Spleen (tissue), 11 donors: ENCODE measurements around the gene ASTE1. TPM values are rescaled to one million over a fixed set of nuclear protein-coding genes. Genes with fewer than 3 reads are reported as not detected.

Experiments used
- DNase-seq: peaks from one replicate; pipeline ENCODE4 v3.0.0-alpha.2; 2020
- H3K27ac ChIP-seq, 8 donors: fragments of 200-600 bp; sonication (generic) in 7 of 8; 1 replicate in 4 of 8; 2 replicates in 4 of 8; pipeline versions ENCODE4 v1.5.0 to v1.8.0; 2016 to 2021; ENCODE audit warnings: inconsistent platforms in 4 of 8, mild to moderate bottlenecking in 4 of 8, moderate library complexity in 1 of 8
- H3K27me3 ChIP-seq, 7 donors: fragments of 200-600 bp; sonication (generic) in 6 of 7; replicated peaks in 1 of 7; 1 replicate in 4 of 7; 2 replicates in 3 of 7; pipeline versions ENCODE4 v1.5.0 to v1.8.0; 2016 to 2021; ENCODE audit warnings: inconsistent platforms in 3 of 7, mild to moderate bottlenecking in 1 of 7
- H3K36me3 ChIP-seq, 6 donors: fragments of 200-600 bp; sonication (generic) in 5 of 6; 1 replicate in 4 of 6; 2 replicates in 2 of 6; pipeline versions ENCODE4 v1.5.0 to v1.8.0; 2016 to 2021; ENCODE audit warnings: inconsistent platforms in 2 of 6
- H3K4me1 ChIP-seq, 6 donors: fragments of 200-600 bp; sonication (generic) in 5 of 6; 1 replicate in 3 of 6; 2 replicates in 3 of 6; pipeline versions ENCODE4 v1.5.0 to v1.8.0; 2016 to 2021; ENCODE audit warnings: inconsistent platforms in 3 of 6
- H3K4me3 ChIP-seq, 8 donors: fragments of 200-600 bp; sonication (generic) in 7 of 8; 1 replicate in 4 of 8; 2 replicates in 4 of 8; pipeline versions ENCODE4 v1.5.0 to v1.8.0; 2016 to 2021; ENCODE audit warnings: inconsistent platforms in 4 of 8, mild to moderate bottlenecking in 4 of 8, moderate library complexity in 2 of 8
- H3K9me3 ChIP-seq, 8 donors: fragments of 200-600 bp; sonication (generic) in 7 of 8; 1 replicate in 4 of 8; 2 replicates in 4 of 8; pipeline versions ENCODE4 v1.5.0 to v1.8.0; 2016 to 2021; ENCODE audit warnings: inconsistent platforms in 4 of 8
- CTCF ChIP-seq, 11 experiments: fragments of 200-600 bp in 7 of 11; fragments of 450-650 bp in 4 of 11; sonication (generic) in 4 of 11; IDR thresholded peaks in 8 of 11; conservative IDR thresholded peaks in 3 of 11; 1 replicate in 7 of 11; 2 replicates in 4 of 11; pipeline versions ENCODE4 v1.4.0 to v1.8.0; 2016 to 2021; ENCODE audit warnings: antibody characterized with exemption in 11 of 11, inconsistent platforms in 4 of 11, mild to moderate bottlenecking in 1 of 11
- POLR2A ChIP-seq, 3 donors: fragments of 450-650 bp; IDR thresholded peaks; one replicate each; pipeline ENCODE4 v1.5.1; 2017; ENCODE audit warnings: antibody characterized with exemption in 3 of 3, mild to moderate bottlenecking in 1 of 3
- POLR2AphosphoS5 ChIP-seq, 3 donors: sonication (generic); formaldehyde crosslinking; IDR thresholded peaks; one replicate each; pipeline ENCODE4 v1.5.1; 2017; ENCODE audit warnings: antibody characterized with exemption in 3 of 3
- WGBS, 5 donors: extraction: QIAGEN DNeasy Blood & Tissue Kit in 3 of 5; methylation state at CpG; one replicate each; pipeline versions ENCODE4 v1.1.5 to v1.1.7; 2013 to 2018; 5-methylcytosine and 5-hydroxymethylcytosine counted together
- intact Hi-C: fragments of 100-400 bp; cut with DNase I; formaldehyde crosslinking; loops from one replicate; pipeline ENCODE4 v1.15.0; 2023; ENCODE audit warnings: low total_unique reads
- polyA plus RNA-seq, 3 donors: library from polyadenylated mRNA; stranded (reverse); fragments of 200-250 nt; gene quantifications; one replicate each; pipeline ENCODE4 v1.2.1, GENCODE V29; 2013
- total RNA-seq, 7 donors: library from RNA; depleted of rRNA in 3 of 7; stranded (reverse); fragments of >200 nt in 3 of 7; fragmentation: NEBNext Ultra II Directional in 4 of 7; extraction: Animal tissue kit (Norgen Biotek cat#: 25700) in 4 of 7; gene quantifications; one replicate each; pipeline versions ENCODE4 v1.1.0 to v1.2.1, GENCODE V29; 2016 to 2021
- donor health status: healthy with polysubstance abuse.
- donor health status: DM: no; HTN: no; CAD: no; lungs with moderate emphysema.
- donor health status: DM: no; HTN: no; CAD: no.
- donor health status: Bipolar disorder and iron deficiency.
- donor health status: healthy.
- donor health status: DM: no; HTN: no; CAD: no.
- donor health status: DM: yes; HTN: yes; CAD: no.

ASTE1 gene
- total and polyA plus RNA-seq, 10 donors = 3.8 to 16.8 (median 8.3) TPM

DNA sequence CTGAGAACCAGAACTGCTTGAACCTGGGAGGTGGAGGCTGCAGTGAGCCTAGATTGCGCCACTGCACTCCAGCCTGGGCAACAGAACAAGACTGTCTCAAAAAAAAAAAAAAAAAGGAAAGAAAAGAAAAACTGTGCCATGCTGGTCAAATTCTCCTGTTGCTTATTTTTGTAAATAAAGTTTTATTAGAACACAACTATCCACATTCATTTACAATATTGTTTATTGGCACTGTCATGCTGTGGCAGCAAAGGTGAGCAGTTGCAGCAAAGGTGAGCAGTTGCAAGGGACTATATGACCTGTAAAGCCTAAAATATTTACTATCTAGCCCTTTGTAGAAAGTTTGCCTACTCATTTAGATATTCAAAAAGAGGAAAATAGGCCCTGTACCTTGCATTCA lies 18.3 kb downstream of the ASTE1 start:
- Histone ChIP-seq H3K36me3 (peaks cover 0 to 91% (median 15%) of the 10 kb centered on the region in 6 donors), H3K27me3 (no peaks in the 10 kb centered on the region), H3K4me1 (no peaks in the 10 kb centered on the region), H3K27ac (no peak overlapping the region), H3K9me3 (no peaks in the 10 kb centered on the region), H3K4me3 (no peak overlapping the region)
- intact Hi-C loops = no loop called here
- TF ChIP-seq CTCF (IDR thresholded peaks at IDR 0.05 in 8 of 11, conservative IDR thresholded peaks at IDR 0.05 in 3 of 11) = no peak
- 96 to 100% (median 100%) methylated on average over 1 of the region's 1 CpG for WGBS, 5 donors
- DNase-seq = no peak

DNA sequence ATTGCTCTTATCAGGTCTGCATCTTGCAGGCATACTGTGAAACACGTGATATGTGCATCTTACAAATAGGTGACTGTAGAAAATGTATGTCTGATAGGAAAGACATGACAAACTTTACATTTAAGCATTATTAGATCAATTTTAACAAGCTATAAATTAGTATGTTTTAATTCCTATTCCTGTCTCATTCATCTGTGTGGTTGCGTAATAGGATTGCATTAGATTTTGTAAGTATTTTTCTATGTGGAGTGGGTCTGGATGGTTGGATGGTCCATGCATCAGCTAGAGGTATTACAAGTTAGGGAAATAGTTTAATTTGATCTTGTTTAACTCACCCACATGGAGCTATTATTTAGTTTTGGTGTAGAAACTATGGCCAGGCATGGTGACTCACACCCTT lies 18.8 kb downstream of the ASTE1 start:
- H3K36me3 ChIP-seq = peaks cover 0 to 91% (median 12%) of the 10 kb centered on the region in 6 donors
- intact Hi-C loops = no loop called here
- H3K27me3 ChIP-seq = no peaks in the 10 kb centered on the region
- TF ChIP-seq CTCF (IDR thresholded peaks at IDR 0.05 in 8 of 11, conservative IDR thresholded peaks at IDR 0.05 in 3 of 11) (no peak), POLR2A (IDR thresholded peaks at IDR 0.05) (no peak), POLR2AphosphoS5 (IDR thresholded peaks at IDR 0.05) (no peak)
- H3K9me3 ChIP-seq = no peaks in the 10 kb centered on the region
- H3K27ac ChIP-seq = no peak overlapping the region
- H3K4me1 ChIP-seq = no peaks in the 10 kb centered on the region
- no peak for DNase-seq
- H3K4me3 ChIP-seq = no peak overlapping the region
- WGBS, 5 donors = 91 to 99% (median 98%) methylated on average over 2 of the region's 2 CpGs

DNA sequence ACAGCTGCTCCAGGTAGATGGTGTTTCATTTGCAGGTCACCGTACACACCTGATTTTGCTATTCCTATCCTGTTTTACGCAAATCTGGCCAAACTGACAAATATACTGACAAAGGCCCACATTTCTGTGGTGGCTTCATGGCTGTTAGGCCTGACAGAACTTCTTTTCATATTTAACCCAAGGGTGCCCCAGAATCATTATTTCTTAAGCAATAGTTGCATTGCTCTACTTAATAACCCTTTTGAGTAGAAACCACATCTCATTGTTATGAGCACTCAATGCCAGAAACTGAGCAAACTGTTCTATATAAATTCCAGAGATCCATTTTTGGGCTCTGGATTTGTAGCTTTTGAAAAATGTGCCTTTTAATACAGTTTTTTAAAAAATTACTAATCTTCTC lies 19.4 kb downstream of the ASTE1 start:
- Histone ChIP-seq H3K4me1 (no peaks in the 10 kb centered on the region), H3K27ac (no peak overlapping the region), H3K4me3 (no peak overlapping the region), H3K36me3 (peaks cover 0 to 91% (median 8%) of the 10 kb centered on the region in 6 donors), H3K9me3 (no peaks in the 10 kb centered on the region), H3K27me3 (no peaks in the 10 kb centered on the region)
- 93 to 98% (median 96%) methylated on average over 2 of the region's 2 CpGs for WGBS, 5 donors
- intact Hi-C loops = no loop called here
- no peak for TF ChIP-seq CTCF (IDR thresholded peaks at IDR 0.05 in 8 of 11, conservative IDR thresholded peaks at IDR 0.05 in 3 of 11)
- no peak for TF ChIP-seq POLR2A (IDR thresholded peaks at IDR 0.05)
- no peak for TF ChIP-seq POLR2AphosphoS5 (IDR thresholded peaks at IDR 0.05)
- no peak for DNase-seq

DNA sequence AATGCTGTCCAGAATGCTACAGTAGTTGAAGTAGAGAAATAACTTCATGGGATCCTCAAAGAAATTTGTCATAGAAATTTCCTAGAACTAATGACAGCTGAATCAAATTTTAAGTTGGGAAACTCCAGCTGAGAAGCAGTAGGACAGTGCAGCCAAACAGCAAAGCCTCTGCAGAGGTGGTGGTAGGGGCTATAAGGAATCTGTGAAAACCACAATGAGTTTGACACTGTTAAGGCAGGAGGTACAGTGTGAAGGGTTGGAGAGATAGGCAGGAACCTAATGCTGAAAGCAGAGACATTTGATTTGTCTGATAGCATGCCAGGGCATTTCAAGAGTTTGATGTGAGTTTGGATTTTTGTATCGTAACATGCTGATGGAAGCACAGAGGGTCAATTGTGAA lies 22.0 kb downstream of the ASTE1 start:
- WGBS, 5 donors = 88 to 100% (median 92%) methylated on average over 1 of the region's 1 CpG
- no peaks in the 10 kb centered on the region for H3K27me3 ChIP-seq
- no peak overlapping the region for H3K4me3 ChIP-seq
- intact Hi-C loops = no loop called here
- H3K9me3 ChIP-seq = no peaks in the 10 kb centered on the region
- TF ChIP-seq CTCF (IDR thresholded peaks at IDR 0.05 in 8 of 11, conservative IDR thresholded peaks at IDR 0.05 in 3 of 11) = no peak
- TF ChIP-seq POLR2AphosphoS5 (IDR thresholded peaks at IDR 0.05) = no peak
- TF ChIP-seq POLR2A (IDR thresholded peaks at IDR 0.05) = no peak
- H3K27ac ChIP-seq = no peak overlapping the region
- H3K4me1 ChIP-seq = no peaks in the 10 kb centered on the region
- DNase-seq = no peak
- H3K36me3 ChIP-seq = peaks cover 0 to 91% (median 7%) of the 10 kb centered on the region in 6 donors
